Stimulated activated CD8-positive, alpha-beta memory T cell treated with anti-CD3 and anti-CD28 coated beads, Interleukin-15, amount 100 ng/mL, for 24 hours (primary cell): ENCODE data around the gene MNT.

ENCODE experiments used
- DNase-seq: peaks from one replicate; pipeline ENCODE4 v3.0.0-alpha.2; 2020; ENCODE audit warnings: low read depth

The MNT gene

DNA sequence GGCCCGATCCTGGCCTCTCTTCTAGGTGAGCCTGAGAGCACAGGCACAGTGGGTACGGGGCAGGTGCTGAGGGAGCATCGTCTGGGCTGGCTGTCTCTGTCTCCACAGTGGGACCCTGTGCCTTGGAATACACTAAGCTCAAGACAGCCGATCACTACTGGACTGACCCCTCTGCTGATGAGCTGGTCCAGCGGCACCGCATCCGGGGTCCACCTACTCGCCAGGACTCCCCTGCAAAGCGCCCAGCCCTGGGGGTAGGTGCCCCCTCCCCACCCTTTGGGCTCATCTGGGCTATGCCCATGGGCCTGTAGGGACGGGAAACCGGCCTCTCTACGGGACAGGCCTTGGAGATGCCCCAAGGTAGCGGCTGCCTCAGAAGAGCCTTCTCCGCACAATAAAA lies 38.0 kb downstream of the MNT start:
- no peak for DNase-seq

DNA sequence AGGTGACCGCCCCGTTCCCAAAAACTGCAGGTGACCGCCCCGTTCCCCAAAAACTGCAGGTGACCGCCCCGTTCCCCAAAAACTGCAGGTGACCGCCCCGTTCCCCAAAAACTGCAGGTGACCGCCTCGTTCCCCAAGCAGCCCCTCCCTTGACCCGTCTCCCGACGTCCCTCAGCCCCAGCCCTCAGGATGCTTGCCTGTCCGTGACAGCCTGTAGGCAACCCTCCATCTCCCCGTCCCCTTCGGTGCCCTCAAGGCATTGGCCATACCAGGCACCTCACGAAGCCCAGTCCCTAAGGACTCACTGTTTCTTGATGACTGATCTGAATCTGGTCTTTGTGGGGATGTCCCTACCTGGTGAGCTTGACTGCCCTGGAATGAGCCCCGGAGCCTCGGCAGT lies 38.4 kb downstream of the MNT start:
- no peak for DNase-seq

DNA sequence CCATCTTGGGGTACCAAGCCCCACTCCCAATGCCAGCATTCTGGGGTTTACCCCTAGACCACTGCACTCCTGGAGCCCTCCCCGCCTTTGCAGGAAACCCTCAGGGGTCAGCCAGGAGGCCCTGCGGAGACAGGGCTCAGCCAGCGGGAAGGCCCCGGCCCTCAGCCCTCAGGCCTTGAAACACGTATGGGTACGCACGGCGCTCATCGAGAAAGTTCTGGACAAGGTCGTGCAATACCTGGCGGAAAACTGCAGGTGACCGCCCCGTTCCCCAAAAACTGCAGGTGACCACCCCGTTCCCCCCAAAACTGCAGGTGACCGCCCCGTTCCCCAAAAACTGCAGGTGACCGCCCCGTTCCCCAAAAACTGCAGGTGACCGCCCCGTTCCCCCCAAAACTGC lies 38.8 kb downstream of the MNT start:
- no peak for DNase-seq

DNA sequence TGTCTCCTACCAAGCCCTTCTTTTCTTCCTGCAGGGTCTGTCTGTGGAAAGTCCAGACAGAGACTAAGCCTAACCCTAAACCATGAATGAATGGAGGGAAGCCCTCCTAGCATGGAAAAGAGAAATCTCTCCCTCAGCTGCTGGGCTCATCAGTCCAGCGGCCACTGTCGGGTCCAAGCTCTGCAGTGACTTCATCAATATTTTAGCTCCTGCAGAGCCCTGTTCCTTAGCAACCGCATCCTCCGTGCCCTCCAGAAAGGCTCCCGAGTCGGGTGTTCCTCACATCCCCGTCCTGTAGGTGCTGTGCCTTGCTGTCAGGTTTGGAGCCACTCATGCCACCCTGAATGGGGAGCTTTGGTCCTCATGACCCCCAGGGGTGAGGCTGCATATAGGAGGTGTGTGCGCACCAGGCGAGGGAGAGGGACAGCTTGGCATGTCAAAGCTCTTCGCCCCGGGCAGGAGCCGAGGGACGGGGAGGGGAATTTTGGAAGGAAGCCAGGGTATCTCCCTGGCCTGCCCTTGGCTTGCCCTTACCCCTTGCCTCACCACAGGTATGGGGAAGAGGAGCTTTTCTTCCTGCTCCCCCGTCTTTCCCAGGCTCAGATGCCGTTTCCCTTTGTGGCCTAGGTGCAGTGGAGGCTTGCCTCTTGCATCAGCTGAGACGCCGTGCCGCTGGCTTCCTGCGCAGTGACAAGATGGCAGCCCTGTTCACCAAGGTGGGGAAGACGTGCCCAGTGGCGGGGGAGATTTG lies 39.7 kb downstream of the MNT start:
- no peak for DNase-seq

DNA sequence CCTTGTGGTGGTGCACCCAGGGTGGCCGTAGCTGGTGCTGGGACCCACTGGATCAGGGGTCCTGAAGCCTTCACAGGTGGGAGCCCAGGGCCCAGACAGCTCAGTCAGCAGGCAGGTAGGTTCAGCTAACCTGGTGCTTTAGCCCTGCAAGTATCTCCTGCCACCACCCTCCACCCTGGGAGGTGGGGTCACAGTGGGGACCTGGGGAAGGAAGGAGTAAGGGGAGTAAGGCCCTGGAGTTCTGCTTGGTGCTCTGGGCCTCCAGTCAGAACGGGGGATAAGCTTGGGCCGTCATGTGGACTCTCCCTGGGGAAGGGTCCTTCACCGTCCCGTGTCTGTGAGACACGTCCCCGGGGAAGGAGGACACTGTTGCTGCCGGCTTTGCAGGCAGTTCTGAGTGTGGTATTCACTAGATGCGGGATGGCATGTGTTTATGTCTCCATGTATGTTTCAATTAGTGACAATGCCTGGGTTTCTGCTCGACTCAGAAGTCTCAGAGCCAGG lies 42.9 kb downstream of the MNT start:
- DNase-seq: no peak

DNA sequence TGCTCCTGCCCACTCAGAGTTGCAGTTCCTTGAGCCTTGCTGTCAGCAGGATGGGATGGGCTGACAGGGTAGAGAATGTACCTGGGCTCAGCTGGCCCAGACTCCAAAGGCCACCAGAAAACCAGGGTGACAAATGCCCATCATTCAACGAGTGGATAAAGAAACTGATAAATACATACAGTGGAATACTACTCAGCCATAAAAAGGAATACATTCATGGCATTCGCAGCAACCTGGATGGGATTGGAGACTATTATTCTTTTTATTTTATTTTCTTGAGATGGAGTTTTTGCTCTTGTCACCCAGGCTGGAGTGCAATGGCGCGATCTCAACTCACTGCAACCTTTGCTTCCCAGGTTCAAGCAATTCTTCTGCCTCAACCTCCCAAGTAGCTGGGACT lies 43.6 kb downstream of the MNT start:
- DNase-seq: no peak

DNA sequence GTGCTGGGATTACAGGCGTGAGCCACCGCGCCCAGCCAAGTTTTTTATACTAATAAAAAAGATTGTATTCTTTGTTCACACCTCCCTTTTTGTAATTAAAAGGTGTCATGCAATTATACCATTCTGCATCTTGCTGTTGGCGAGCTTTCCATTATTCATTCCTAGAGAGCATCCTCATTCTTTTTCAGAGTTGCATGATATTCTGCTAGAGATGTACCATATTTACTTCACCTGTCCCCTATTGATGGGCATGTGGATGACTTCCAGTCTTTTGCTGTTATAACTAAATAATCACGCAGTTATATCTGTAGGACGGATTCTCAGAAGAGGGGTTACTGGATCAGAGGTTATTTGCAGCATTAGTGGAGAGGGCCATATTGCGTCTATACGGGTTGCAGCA lies 46.5 kb downstream of the MNT start:
- no peak for DNase-seq

DNA sequence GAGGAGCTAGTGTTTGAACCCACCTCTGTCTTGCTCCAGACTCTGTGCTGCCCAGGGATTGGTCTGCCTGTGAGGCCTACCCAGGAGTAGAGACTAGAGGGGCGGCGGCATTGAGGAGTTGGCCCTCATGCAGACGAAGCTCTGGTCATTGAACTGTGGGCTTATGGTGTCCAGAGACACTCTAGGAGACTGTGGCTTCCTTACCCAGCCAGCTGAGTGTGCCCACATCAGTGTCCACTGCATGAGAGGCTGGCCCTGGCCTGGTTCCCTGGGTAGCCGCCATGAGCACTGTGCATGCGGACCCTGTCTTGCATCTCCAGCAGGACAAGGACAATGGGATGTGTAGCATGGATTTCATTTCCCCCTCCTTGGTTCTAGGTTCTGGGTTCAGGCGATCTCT lies 49.6 kb downstream of the MNT start:
- no peak for DNase-seq

DNA sequence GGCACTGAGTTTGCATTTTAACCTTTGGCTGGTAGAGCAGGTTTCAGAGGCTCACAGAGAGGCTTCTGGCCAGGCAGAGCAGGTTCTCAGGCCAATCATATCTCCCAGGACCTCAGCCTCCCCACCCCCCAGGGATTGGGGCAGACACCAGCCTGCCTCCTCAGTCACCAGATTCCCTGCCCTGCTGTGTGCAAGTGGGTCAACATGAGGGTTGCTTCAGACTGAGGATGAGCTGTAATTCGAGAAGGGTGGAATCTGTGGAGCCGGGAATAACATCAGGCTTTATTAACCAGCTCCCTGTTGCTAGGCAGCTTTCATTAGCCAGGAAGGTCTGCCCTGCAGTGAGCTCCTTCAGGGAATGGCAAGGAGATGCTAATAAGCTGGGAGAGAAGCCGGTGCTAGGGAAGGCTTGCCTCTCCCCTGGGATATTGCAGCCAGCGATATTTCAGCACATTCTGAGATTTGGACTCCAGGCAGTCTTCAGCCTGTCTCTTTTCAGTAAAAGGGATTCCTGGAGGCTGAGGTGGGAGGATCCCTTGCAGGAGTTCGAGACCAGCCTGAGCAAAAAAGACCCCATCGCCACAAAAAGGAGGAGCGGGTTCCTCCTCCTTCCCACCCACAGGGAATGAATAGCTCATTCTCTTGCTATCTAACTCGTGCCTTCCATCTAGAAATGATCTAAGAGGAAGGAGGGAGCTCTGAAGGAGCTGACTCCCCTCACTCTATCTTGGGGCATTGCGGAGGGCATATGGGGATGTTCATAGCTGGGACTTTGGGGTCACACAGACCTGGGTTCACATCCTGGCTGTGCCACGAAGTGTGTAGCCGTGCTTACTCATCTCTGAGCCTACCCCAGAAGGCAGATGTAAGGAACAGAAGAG lies 52.8 kb downstream of the MNT start:
- DNase-seq: no peak

DNA sequence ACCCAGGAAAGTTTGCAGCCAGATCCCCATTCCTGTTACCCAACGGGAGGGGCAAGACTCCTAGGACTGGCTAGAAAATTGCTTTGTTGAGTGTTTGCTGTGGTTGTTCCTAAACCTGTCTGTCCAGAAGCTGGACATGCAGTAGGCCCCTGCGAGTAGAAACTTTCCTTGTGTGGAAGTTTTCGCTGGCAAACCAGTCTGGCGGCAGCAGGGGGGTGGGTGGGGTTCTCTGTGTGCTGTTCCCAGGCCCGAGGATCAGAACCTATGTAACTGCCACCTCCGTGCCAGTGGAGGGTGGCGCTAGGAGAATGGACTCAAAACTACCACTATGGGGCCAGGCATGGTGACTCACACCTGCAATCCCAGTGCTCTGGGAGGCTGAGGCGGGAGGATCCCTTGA lies 54.4 kb downstream of the MNT start:
- DNase-seq: no peak

DNA sequence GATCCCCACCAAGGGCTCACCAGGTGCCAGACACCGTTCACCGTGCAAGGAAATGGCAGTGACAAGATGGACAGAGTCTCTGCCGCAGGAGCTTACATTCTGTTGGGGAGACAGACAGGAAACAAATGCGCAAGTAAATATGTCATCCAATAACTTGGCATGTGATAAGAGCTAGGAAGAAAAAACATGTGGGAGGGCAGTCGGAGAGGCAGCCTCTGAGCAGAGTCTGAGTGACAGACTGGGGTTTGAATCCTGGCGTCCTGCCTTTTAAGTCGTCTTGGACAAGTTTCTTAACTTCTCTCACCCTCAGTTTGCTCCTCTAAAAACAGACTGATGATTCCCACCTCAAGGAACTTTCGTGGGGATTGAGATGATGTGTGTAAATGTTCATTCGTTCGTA lies 56.3 kb downstream of the MNT start:
- DNase-seq: no peak

DNA sequence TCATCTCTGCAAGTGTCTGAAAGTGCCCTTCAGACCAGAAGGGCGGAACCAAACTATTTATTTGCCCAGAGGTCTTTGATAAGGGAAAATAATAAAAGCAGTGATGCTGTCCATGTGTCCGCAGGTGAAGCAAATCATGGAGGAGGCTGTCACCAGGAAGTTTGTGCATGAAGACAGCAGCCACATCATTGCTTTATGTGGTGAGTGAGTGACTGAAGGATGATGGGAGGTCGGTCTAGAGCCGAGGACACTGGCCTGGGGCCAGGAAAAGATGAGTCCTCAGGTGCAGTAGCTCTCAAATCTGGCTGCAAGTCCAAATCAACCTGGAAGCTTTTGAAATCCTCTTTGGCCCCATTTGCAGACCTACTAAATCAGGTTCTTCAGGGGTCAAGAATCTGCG lies 57.4 kb downstream of the MNT start:
- DNase-seq: no peak

DNA sequence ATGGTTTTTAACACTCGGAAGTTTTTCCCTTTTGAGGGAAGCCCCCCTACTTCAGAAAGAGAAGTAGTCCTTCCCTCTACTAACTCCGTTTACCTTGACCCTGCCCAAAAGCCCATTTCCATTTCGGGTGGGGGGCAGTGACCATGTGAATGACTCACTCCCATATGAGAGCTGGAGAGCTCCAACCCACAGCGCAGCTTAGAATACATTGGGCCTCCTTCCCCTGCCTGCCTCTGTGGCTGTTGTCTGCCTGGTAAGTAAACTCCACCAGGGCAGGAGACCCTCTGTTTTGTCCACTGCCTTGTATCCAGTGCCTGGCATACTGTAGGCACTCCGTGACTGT lies 62.6 kb downstream of the MNT start:
- no peak for DNase-seq

DNA sequence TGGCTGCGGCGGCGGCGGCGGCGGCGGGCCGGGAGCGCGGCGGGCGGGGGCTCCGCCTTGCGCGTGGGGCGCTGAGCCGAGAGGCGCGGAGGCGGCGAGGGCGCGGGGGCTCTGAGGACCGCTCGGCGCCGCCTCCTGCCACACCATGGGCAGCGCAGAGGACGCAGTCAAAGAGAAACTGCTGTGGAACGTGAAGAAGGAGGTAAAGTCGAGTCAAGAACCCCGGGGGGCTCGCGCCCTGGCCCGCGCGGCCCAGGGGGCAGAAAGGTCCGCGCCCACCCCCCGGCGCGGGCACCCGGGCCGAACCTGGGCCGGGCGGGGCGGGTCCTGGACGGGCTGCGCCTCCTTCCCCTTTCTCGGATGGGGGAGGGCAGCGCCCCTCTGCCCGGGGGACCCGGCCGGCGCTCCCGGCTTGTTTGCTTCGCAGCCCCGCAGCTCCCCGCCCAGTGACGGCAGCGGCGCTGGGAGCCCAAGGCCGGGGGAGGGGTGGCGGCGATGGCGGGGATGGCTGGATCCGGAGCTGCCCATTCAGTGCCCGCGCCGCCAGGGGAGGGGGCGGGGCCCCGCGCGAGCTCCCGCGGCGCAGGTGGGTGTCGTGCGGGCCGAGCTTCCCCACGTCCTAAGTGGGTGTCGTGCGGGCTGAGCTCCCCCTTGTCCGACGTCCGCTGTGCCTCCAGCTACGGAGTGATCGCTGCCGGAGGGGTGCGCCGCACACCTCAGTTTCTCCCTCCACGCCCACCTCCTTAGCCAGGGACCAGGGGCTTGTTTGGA lies 63.1 kb downstream of the MNT start:
- DNase-seq: peak; percentile 8

DNA sequence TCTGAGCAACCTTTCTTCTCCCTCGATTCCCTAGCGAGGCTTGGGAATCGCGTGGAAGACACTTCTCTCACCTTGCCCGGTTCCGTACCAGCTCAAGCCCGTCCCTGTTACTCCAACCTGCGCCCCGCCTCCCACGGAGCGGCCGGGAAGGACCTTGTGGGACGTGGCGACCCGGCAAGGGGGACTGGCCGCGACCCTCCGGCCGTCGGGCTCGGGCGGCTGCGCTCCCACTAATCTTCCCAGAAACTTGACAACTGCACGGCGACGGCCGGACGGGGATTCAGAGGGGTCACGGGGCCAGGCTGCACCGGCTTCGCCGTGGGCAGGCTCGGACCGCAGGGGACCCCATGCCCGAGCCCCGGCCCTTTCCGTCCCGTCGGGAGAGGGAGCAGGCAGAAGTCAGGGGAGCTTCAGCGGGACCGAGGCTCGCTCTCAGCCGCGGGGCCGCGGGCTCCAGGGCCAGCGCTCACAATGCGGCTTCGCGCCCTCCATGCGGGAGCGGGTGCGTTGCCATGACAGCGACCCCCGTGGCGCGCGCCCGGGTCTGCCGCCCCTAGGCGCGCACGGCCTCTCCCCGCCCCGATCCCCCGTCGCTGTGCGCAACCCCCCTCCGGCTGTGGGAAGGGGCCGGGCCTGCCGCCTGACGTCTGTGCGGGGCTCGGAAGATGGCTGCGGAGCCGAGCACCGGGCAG lies 63.9 kb downstream of the MNT start, which contains the start of gene SGSM2:
Gene SGSM2 (plus strand): TSS at position 650 of the 692 bp plus-strand sequence. CDS start 188 bp downstream, outside the sequence.
- DNase-seq: peak; percentile 41

DNA sequence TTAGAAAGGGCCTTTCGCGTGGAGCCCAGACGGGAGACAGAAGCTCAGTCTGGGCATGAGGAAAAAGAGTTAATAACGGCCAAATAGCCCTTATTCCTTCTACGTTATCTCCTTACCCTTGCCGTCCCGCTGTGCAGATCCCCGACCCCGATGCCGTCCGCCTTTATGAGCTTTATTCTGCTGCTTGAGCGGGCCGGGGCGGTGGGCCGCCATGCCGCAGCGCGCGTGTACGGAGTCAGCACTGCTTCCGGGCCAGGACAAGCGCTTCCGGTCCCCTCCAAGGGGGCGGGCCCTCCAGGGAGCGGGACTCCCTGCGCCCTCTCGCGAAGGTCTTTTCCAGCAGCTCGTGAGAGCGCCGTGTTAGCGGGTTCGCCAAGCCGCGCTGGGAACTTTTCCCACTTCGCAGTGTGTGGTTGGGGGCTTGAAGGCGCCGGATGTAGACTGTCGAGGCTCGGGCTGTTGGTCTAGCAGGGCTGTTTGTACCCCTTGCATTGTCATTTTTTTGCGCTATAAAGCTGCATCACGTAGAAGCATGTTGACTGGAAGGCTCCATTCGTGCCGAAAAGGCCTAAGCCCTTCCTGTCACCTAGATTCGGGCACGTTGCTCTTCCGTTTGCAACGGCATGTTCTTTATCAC lies 64.5 kb downstream of the MNT start, which contains the start of gene TSR1:
Gene TSR1 (minus strand): TSS at position 243 of the 637 bp plus-strand sequence. CDS start 30 bp downstream, at position 213.
- peak; percentile 68 for DNase-seq

DNA sequence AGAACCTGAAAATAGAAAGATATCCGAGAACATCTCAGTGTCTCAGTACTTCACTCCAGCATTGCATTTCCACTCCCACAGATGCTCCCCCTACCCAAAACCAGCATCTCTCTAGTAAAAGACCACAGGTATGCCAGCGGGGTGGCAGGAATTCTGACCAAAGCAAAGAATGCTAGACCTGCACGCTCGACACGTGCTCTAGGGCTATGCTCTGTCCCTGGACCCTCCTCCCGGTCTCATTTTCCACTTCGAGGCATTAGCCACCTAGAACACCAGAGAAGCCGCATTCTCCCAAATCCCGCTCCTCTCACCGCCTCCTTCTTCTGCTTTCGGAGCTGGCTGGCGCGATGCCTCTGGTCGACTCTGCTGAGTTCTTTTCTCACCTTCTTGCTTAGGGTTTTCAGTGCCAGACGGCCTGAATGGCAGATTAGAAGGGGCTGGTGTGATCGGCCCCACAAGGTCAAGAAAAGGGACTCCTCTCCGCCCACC lies 65.1 kb downstream of the MNT start:
- no peak for DNase-seq
